Endothelial cell of umbilical vein (primary cell): ENCODE measurements around the gene LCE1A. TPM values are rescaled to one million over a fixed set of nuclear protein-coding genes. Genes with fewer than 3 reads are reported as not detected.

Source experiments
- Bru-seq: library from RNA; stranded (reverse); fragments of 400-500 nt; gene quantifications from one replicate; lab custom pipeline; 2021; lab: Mats Ljungman, UMichigan
- BruChase-seq, 2 experiments: library from RNA; stranded (reverse); fragments of 400-500 nt; gene quantifications; one replicate each; lab custom pipeline; 2021; lab: Mats Ljungman, UMichigan
- BruUV-seq: library from RNA; stranded (reverse); fragments of 400-500 nt; replicated peaks from 2 replicates; lab custom pipeline; 2021; lab: Mats Ljungman, UMichigan
- CTCF ChIA-PET: fragments of 300-600, 350-600 bp; sonication (Branson Sonifier 250); formaldehyde crosslinking; loops from one replicate; lab custom pipeline; 2021; ENCODE audit warnings: antibody characterized with exemption, inconsistent platforms; lab: Charles Lee
- POLR2A ChIA-PET: fragments of 300-600, 350-600 bp; sonication (Branson Sonifier 250); formaldehyde crosslinking; loops from one replicate; lab custom pipeline; 2021; ENCODE audit warnings: antibody characterized with exemption, inconsistent platforms; lab: Charles Lee
- DNase-seq: peaks from one replicate; pipeline ENCODE4 v3.0.0-alpha.2; 2011; ENCODE audit warnings: low read depth, low spot score
- FAIRE-seq: peaks from 2 replicates; lab custom pipeline; 2011; peaks lifted over from hg19 to GRCh38; lab: Jason Lieb, UNC
- H2AFZ ChIP-seq: 2 replicates; pipeline ENCODE4 v1.6.0; 2012; ENCODE audit warnings: low read depth, low read length, control low read depth, inconsistent platforms
- H3K27ac ChIP-seq: 2 replicates; pipeline ENCODE4 v1.5.1; 2011; ENCODE audit warnings: low read depth, mild to moderate bottlenecking, control low read depth, low read length, moderate library complexity; ENCODE audit not compliant: insufficient read depth
- H3K27me3 ChIP-seq, 2 experiments: 2 replicates each; pipeline versions ENCODE4 v1.6.0 to v1.6.1; 2011; ENCODE audit warnings: low read length in 2 of 2, mixed read lengths in 1 of 2; ENCODE audit not compliant: control insufficient read depth in 2 of 2, insufficient read depth in 2 of 2
- H3K36me3 ChIP-seq, 2 experiments: 2 replicates in 1 of 2; 3 replicates in 1 of 2; pipeline ENCODE4 v1.5.1; 2011; ENCODE audit warnings: low read length in 2 of 2, mild to moderate bottlenecking in 1 of 2, moderate library complexity in 1 of 2; ENCODE audit not compliant: control insufficient read depth in 2 of 2, insufficient read depth in 2 of 2; ENCODE audit errors: extremely low read depth in 1 of 2
- H3K4me1 ChIP-seq: 3 replicates; pipeline ENCODE4 v1.5.1; 2011; ENCODE audit warnings: mild to moderate bottlenecking, low read length; ENCODE audit not compliant: control insufficient read depth, insufficient read depth; ENCODE audit errors: extremely low read depth
- H3K4me2 ChIP-seq: 2 replicates; pipeline ENCODE4 v1.6.1; 2011; ENCODE audit warnings: low read length, control low read depth, mixed read lengths; ENCODE audit not compliant: insufficient read depth
- H3K4me3 ChIP-seq, 3 experiments: fragments of 200-600 bp in 1 of 3; sonication (generic), shearing (Covaris generic) in 1 of 3; replicated peaks in 1 of 3; 2 replicates each; pipeline ENCODE4 v1.5.1; 2011 to 2016; ENCODE audit warnings: control low read depth in 3 of 3, low read length in 3 of 3, mild to moderate bottlenecking in 2 of 3, inconsistent platforms in 1 of 3, low read depth in 1 of 3, moderate library complexity in 1 of 3; ENCODE audit not compliant: insufficient read depth in 1 of 3
- H3K79me2 ChIP-seq: 2 replicates; pipeline ENCODE4 v1.6.0; 2012; ENCODE audit warnings: low read length, inconsistent platforms; ENCODE audit not compliant: control insufficient read depth, insufficient read depth
- H3K9ac ChIP-seq: replicated peaks from 2 replicates; pipeline ENCODE3; 2011; ENCODE audit warnings: low read length, control low read depth; ENCODE audit not compliant: insufficient read depth; ENCODE audit errors: extremely low read depth
- H3K9me1 ChIP-seq: replicated peaks from 3 replicates; pipeline ENCODE4 v1.6.0; 2011; ENCODE audit warnings: mild to moderate bottlenecking, low read length; ENCODE audit not compliant: control insufficient read depth, insufficient read depth; ENCODE audit errors: extremely low read depth
- H3K9me3 ChIP-seq: replicated peaks from 2 replicates; pipeline ENCODE4 v1.5.1; 2012; ENCODE audit warnings: low read length, inconsistent platforms; ENCODE audit not compliant: control insufficient read depth, insufficient read depth
- H4K20me1 ChIP-seq: replicated peaks from 2 replicates; pipeline ENCODE3; 2011; ENCODE audit warnings: mild to moderate bottlenecking, low read length; ENCODE audit not compliant: control insufficient read depth, insufficient read depth; ENCODE audit errors: extremely low read depth
- EZH2 ChIP-seq: IDR thresholded peaks from 2 replicates; pipeline ENCODE4 v1.6.1; 2012; ENCODE audit warnings: borderline replicate concordance, low read depth, mild to moderate bottlenecking, moderate library complexity, low read length, inconsistent platforms; ENCODE audit not compliant: severe bottlenecking
- FOS ChIP-seq: IDR thresholded peaks from 2 replicates; pipeline ENCODE4 v1.6.1; 2011; ENCODE audit warnings: mild to moderate bottlenecking, low read length, moderate library complexity, borderline replicate concordance; ENCODE audit not compliant: insufficient read depth
- GATA2 ChIP-seq: IDR thresholded peaks from 2 replicates; pipeline ENCODE4 v1.7.0; 2011; ENCODE audit warnings: low read depth, mild to moderate bottlenecking, moderate library complexity, mixed read lengths, low read length; ENCODE audit not compliant: insufficient read length, insufficient read depth
- JUN ChIP-seq: IDR thresholded peaks from 2 replicates; pipeline ENCODE4 v1.6.1; 2011; ENCODE audit warnings: borderline replicate concordance, low read depth; ENCODE audit not compliant: insufficient read length, insufficient read depth
- MYC ChIP-seq: IDR thresholded peaks from one replicate; pipeline ENCODE4 v1.6.1; 2011; ENCODE audit warnings: mild to moderate bottlenecking, low read depth, low read length
- POLR2A ChIP-seq: IDR thresholded peaks from 2 replicates; pipeline ENCODE4 v1.6.1; 2012; ENCODE audit warnings: low read depth, mild to moderate bottlenecking, control low read depth, low read length
- POLR2AphosphoS5 ChIP-seq: IDR thresholded peaks from 2 replicates; pipeline ENCODE4 v1.6.1; 2012; ENCODE audit warnings: low read depth, mild to moderate bottlenecking, control low read depth, low read length, moderate library complexity; ENCODE audit not compliant: insufficient read depth
- dilution Hi-C: fragments of 300-500 bp; cut with MboI; formaldehyde crosslinking; loops from one replicate; pipeline ENCODE4 v1.15.0; 2019; ENCODE audit warnings: low sequenced_read_pairs; ENCODE audit not compliant: extremely low pct_ligation_motif_present
- intact Hi-C: fragments of 100-400 bp; cut with micrococcal nuclease; formaldehyde crosslinking; loops from one replicate; pipeline ENCODE4 v1.10.0; 2022
- long read RNA-seq: library from polyadenylated mRNA; stranded (forward); transcript quantifications from one replicate; pipeline ENCODE4 v2.0.0, GENCODE V29; 2021
- polyA minus RNA-seq, 3 experiments: library from RNA; depleted of rRNA, polyadenylated mRNA; stranded (reverse); fragments of >200 nt; gene quantifications; 1 replicate in 1 of 3; 2 replicates in 2 of 3; pipeline ENCODE4 v1.2.3, GENCODE V29; 2011
- polyA plus RNA-seq, 4 experiments: library from polyadenylated mRNA; depleted of rRNA in 3 of 4; stranded (reverse) in 3 of 4; unstranded in 1 of 4; fragments of >200 nt; gene quantifications; 2 replicates each; pipeline versions ENCODE4 v1.2.1 to v1.2.3, GENCODE V29; 2011 to 2012; ENCODE audit warnings: missing spikeins in 1 of 4
- total RNA-seq: library from RNA; stranded (reverse); gene quantifications from 2 replicates; pipeline ENCODE4 v1.2.3, GENCODE V29; 2021
- TF ChIP-seq, protein P1 (sequence below), 2 donors: IDR thresholded peaks; 1 replicate in 1 of 2; 2 replicates in 1 of 2; pipeline ENCODE4 v1.5.1; 2011; ENCODE audit warnings: low read length in 2 of 2, mild to moderate bottlenecking in 2 of 2, moderate library complexity in 2 of 2, control low read depth in 1 of 2, inconsistent platforms in 1 of 2, low read depth in 1 of 2; ENCODE audit not compliant: insufficient read depth in 1 of 2; ENCODE audit errors: extremely low read depth in 1 of 2
- TF ChIP-seq, protein P2 (sequence below): IDR thresholded peaks from 2 replicates; pipeline ENCODE4 v1.6.1; 2011; ENCODE audit not compliant: insufficient read depth, insufficient read length

Gene LCE1A, protein sequence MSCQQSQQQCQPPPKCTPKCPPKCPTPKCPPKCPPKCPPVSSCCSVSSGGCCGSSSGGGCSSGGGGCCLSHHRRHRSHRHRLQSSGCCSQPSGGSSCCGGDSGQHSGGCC
- total RNA-seq: not detected in 2 replicates
- polyA plus RNA-seq: not detected in 2 replicates
- not detected in 2 replicates for polyA plus RNA-seq (2011; cell fraction: cytosol; rRNA removed)
- polyA plus RNA-seq (2011; cell fraction: nucleus; rRNA removed): not detected in 2 replicates
- polyA plus RNA-seq (2012): not detected in 2 replicates
- polyA minus RNA-seq: not detected in 2 replicates
- polyA minus RNA-seq (2011; cell fraction: cytosol; rRNA and poly(A)+ RNA removed): not detected
- not detected in 2 replicates for polyA minus RNA-seq (2011; cell fraction: nucleus; rRNA and poly(A)+ RNA removed)
- not detected for Bru-seq, nascent RNA
- BruChase-seq, experiment 1, labeled RNA remaining after a 6-hour chase: not detected
- not detected for BruChase-seq, experiment 2, labeled RNA remaining after a 2-hour chase
- long read RNA-seq: 0 reads

DNA sequence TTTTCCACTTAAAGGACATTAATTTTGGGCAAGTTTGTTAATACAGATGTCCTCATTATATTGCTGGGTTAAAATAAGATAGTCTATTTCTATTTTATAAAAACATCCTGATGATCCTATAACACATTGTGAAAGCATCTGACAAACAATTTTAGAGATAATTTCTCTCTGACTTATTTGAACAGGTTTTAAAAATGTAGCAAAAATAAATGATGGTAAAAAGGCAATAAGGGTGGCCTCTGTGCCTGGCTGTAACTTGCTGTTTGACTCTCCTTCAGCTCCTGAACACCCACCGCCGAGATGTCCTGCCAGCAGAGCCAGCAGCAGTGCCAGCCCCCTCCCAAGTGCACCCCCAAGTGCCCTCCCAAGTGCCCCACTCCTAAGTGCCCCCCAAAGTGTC, at the start of gene LCE1A:
TSS of gene LCE1A (plus strand) at position 301 of the 400 bp plus-strand sequence. CDS start at position 301, 0 bp downstream.
- BruUV-seq: no TSS peak
- H3K36me3 ChIP-seq: no peaks in the 10 kb centered on the region
- H2AFZ ChIP-seq: no peak within 1 kb of the TSS
- intact Hi-C loops: no loop called here
- FAIRE-seq (no peak), DNase-seq (no peak)
- H3K9me1 ChIP-seq: no peaks in the 10 kb centered on the region
- H3K4me3 ChIP-seq: no peak within 1 kb of the TSS
- no peaks in the 10 kb centered on the region for H3K4me1 ChIP-seq
- ChIA-PET POLR2A (no interaction called here), CTCF (no interaction called here)
- H4K20me1 ChIP-seq: no peaks in the 10 kb centered on the region
- no peak within 1 kb of the TSS for H3K4me2 ChIP-seq
- dilution Hi-C loops: no loop called here
- TF ChIP-seq FOS (no peak), EZH2 (no peak), POLR2A (no peak), POLR2AphosphoS5 (no peak), JUN (no peak), MYC (no peak), GATA2 (no peak)
- TF ChIP-seq, protein P1, sequence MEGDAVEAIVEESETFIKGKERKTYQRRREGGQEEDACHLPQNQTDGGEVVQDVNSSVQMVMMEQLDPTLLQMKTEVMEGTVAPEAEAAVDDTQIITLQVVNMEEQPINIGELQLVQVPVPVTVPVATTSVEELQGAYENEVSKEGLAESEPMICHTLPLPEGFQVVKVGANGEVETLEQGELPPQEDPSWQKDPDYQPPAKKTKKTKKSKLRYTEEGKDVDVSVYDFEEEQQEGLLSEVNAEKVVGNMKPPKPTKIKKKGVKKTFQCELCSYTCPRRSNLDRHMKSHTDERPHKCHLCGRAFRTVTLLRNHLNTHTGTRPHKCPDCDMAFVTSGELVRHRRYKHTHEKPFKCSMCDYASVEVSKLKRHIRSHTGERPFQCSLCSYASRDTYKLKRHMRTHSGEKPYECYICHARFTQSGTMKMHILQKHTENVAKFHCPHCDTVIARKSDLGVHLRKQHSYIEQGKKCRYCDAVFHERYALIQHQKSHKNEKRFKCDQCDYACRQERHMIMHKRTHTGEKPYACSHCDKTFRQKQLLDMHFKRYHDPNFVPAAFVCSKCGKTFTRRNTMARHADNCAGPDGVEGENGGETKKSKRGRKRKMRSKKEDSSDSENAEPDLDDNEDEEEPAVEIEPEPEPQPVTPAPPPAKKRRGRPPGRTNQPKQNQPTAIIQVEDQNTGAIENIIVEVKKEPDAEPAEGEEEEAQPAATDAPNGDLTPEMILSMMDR (IDR thresholded peaks at IDR 0.05; ENCODE audit: extremely low read depth in 1 of 2, insufficient read depth in 1 of 2, low read depth in 1 of 2, low read length in 2 of 2): no peak
- TF ChIP-seq, protein P2, sequence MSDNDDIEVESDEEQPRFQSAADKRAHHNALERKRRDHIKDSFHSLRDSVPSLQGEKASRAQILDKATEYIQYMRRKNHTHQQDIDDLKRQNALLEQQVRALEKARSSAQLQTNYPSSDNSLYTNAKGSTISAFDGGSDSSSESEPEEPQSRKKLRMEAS: no peak
- no peaks in the 10 kb centered on the region for H3K9me3 ChIP-seq
- H3K27me3 ChIP-seq: no peaks in the 10 kb centered on the region
- H3K27ac ChIP-seq: no peak within 1 kb of the TSS
- H3K9ac ChIP-seq: no peak within 1 kb of the TSS
- no peaks in the 10 kb centered on the region for H3K79me2 ChIP-seq
